Uterine smooth muscle cell (primary cell): ENCODE data around the gene NTNG1. TPM values are rescaled to one million over a fixed set of nuclear protein-coding genes. Genes with fewer than 3 reads are reported as not detected.

ENCODE experiments used
- total RNA-seq: library from RNA; depleted of rRNA; stranded (reverse); fragments of >200 nt; gene quantifications from 2 replicates; pipeline ENCODE4 v1.2.3, GENCODE V29; 2014

NTNG1 gene
- total RNA-seq, result 19.0 and 30.4 TPM in 2 replicates

DNA sequence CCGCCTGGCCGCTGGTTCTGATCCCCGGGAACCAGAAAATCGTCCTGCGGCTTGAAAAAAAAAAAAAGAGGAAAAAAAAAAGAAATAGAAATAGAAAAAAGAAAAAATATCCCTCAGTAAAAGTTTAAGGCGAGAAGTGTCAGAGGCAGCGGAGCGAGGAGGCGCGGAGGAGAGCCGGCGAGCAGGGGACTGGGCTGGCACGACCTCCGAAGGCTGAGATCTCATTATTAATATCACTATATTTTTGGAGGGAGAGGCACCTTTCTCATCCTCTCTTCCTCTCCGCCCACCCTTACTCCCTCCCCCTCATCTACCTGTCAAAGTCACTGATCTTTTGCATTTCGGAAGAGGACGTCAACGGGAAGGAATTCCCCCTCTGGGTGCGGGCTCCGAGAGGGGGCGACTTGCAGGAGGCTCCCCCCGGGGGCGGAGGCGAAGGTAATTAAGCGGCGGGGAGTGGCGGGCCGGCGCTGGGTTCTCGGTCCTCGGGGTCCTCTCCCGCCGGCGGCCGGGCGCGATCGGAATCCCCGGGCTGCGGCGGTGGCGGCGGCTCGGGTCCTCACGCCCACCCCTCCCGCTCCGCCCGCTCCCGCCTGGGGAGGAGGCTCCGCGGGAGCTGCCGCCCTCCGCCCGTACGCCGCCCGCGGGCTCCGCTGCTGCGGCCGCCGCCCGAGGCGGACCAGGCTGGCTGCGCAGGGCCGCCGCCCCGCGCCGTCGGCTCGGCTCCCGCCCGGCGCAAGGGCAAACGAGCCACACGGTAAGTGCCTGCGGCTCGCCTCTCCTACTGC is at the start of gene NTNG1:
TSS of gene NTNG1 (plus strand) at position 337 of the 788 bp plus-strand sequence.

Other genes starting within 250 kb of the NTNG1 start
- gene PRMT6, start 84.4 kb upstream of the NTNG1 start, total RNA-seq, result 21.7 and 24.8 TPM in 2 replicates